ENCODE data around the gene DDR1.

- TF ChIP-seq TEAD4 (IDR thresholded peaks at IDR 0.05) (no peak), YY1 (IDR thresholded peaks at IDR 0.05; ENCODE audit: low read depth) (no peak), REST (IDR thresholded peaks at IDR 0.05; ENCODE audit: low read depth) (no peak), CEBPB (IDR thresholded peaks at IDR 0.05) (no peak), MAX (IDR thresholded peaks at IDR 0.05) (no peak), NFIC (IDR thresholded peaks at IDR 0.05) (no peak), EP300 (IDR thresholded peaks at IDR 0.05; ENCODE audit: borderline replicate concordance) (no peak), TAF1 (IDR thresholded peaks at IDR 0.05; ENCODE audit: low read depth) (no peak), EGR1 (IDR thresholded peaks at IDR 0.05) (no peak), RAD21 (IDR thresholded peaks at IDR 0.05; ENCODE audit: low read depth) (no peak), CREB1 (IDR thresholded peaks at IDR 0.05; ENCODE audit: low read depth) (no peak), USF1 (IDR thresholded peaks at IDR 0.05) (no peak), TCF12 (IDR thresholded peaks at IDR 0.05; ENCODE audit: low read depth) (no peak), ZBTB7A (IDR thresholded peaks at IDR 0.05; ENCODE audit: low read depth) (no peak)
These were observed 59.7 kb downstream of the DDR1 start for GRCh38 chr6:30944051-30944450.
